ENCODE data around the gene LNP1.

The LNP1 gene

GRCh38 chr3:100366424-100366823 lies 34.9 kb upstream of the LNP1 start:
- Histone ChIP-seq H4K20me1 (ENCODE audit: low read depth, low read length) (no peaks in the 10 kb centered on the region), H3K9ac (ENCODE audit: low read length) (no peak overlapping the region), H3K4me3 (ENCODE audit: insufficient read depth, low read length, poor library complexity, severe bottlenecking) (no peak overlapping the region), H3K9me2 (replicated peaks; ENCODE audit: insufficient read depth, low read length) (no peaks in the 10 kb centered on the region), H3K9me3 (ENCODE audit: insufficient read depth, low read length) (no peaks in the 10 kb centered on the region), H3K4me2 (ENCODE audit: low read depth, low read length, poor library complexity, severe bottlenecking) (no peak overlapping the region), H3F3A (ENCODE audit: insufficient read depth) (0 out of 2 replicates have a peak, but pooled peaks cover 12% of the 10 kb centered on the region), H3K79me2 (ENCODE audit: insufficient read depth, low read length) (no peaks in the 10 kb centered on the region), H3K27me3 (ENCODE audit: low read length) (no peaks in the 10 kb centered on the region), H3K36me3 (ENCODE audit: low read length) (peaks cover 25% of the 10 kb centered on the region; the same call in 1 of the 2 replicates), H2AFZ (ENCODE audit: low read depth, low read length, severe bottlenecking) (no peak overlapping the region), H3K27ac (ENCODE audit: low read depth, low read length) (no peak overlapping the region)
- TF ChIP-seq CTCF (IDR thresholded peaks at IDR 0.05; ENCODE audit: insufficient read depth, low read length, poor library complexity, severe bottlenecking) (no peak), EZH2phosphoT487 (conservative IDR thresholded peaks at IDR 0.05; ENCODE audit: low read length) (no peak)

GRCh38 chr3:100368441-100368840 lies 32.9 kb upstream of the LNP1 start:
- Histone ChIP-seq H3K36me3 (ENCODE audit: low read length) (peaks cover 37% of the 10 kb centered on the region), H2AFZ (ENCODE audit: low read depth, low read length, severe bottlenecking) (no peak overlapping the region), H3K9me2 (replicated peaks; ENCODE audit: insufficient read depth, low read length) (no peaks in the 10 kb centered on the region), H3K9ac (ENCODE audit: low read length) (no peak overlapping the region), H4K20me1 (ENCODE audit: low read depth, low read length) (no peaks in the 10 kb centered on the region), H3K79me2 (ENCODE audit: insufficient read depth, low read length) (no peaks in the 10 kb centered on the region), H3K4me2 (ENCODE audit: low read depth, low read length, poor library complexity, severe bottlenecking) (no peak overlapping the region), H3F3A (ENCODE audit: insufficient read depth) (0 out of 2 replicates have a peak, but pooled peaks cover 12% of the 10 kb centered on the region), H3K27me3 (ENCODE audit: low read length) (no peaks in the 10 kb centered on the region), H3K27ac (ENCODE audit: low read depth, low read length) (no peak overlapping the region), H3K9me3 (ENCODE audit: insufficient read depth, low read length) (no peaks in the 10 kb centered on the region), H3K4me3 (ENCODE audit: insufficient read depth, low read length, poor library complexity, severe bottlenecking) (no peak overlapping the region)
- TF ChIP-seq EZH2phosphoT487 (conservative IDR thresholded peaks at IDR 0.05; ENCODE audit: low read length) (no peak), CTCF (IDR thresholded peaks at IDR 0.05; ENCODE audit: insufficient read depth, low read length, poor library complexity, severe bottlenecking) (no peak)

- no peaks in the 10 kb centered on the region for H3K9me3 ChIP-seq (ENCODE audit: insufficient read depth, low read length)
- no peaks in the 10 kb centered on the region for H3K27me3 ChIP-seq (ENCODE audit: low read length)
- H3F3A ChIP-seq (ENCODE audit: insufficient read depth): 0 out of 2 replicates have a peak, but pooled peaks cover 8% of the 10 kb centered on the region
- H3K36me3 ChIP-seq (ENCODE audit: low read length): peaks cover 29% of the 10 kb centered on the region
- no peaks in the 10 kb centered on the region for H3K9me2 ChIP-seq (replicated peaks; ENCODE audit: insufficient read depth, low read length)
- no peak overlapping the region for H3K4me3 ChIP-seq (ENCODE audit: insufficient read depth, low read length, poor library complexity, severe bottlenecking)
- no peak overlapping the region for H2AFZ ChIP-seq (ENCODE audit: low read depth, low read length, severe bottlenecking)
- H3K27ac ChIP-seq (ENCODE audit: low read depth, low read length): no peak overlapping the region
- H3K4me2 ChIP-seq (ENCODE audit: low read depth, low read length, poor library complexity, severe bottlenecking): no peak overlapping the region
- H3K9ac ChIP-seq (ENCODE audit: low read length): no peak overlapping the region
- no peaks in the 10 kb centered on the region for H3K79me2 ChIP-seq (ENCODE audit: insufficient read depth, low read length)
- no peak for TF ChIP-seq CTCF (IDR thresholded peaks at IDR 0.05; ENCODE audit: insufficient read depth, low read length, poor library complexity, severe bottlenecking)
- no peak for TF ChIP-seq EZH2phosphoT487 (conservative IDR thresholded peaks at IDR 0.05; ENCODE audit: low read length)
- H4K20me1 ChIP-seq (ENCODE audit: low read depth, low read length): no peaks in the 10 kb centered on the region
Observed at GRCh38 chr3:100370756-100371155, 30.6 kb upstream of the LNP1 start.

All from SU-DHL-6 (cell line).